ENCODE results near the gene TBC1D1.

Gene TBC1D1

GRCh38 chr4:38182334-38182998 is 291.6 kb downstream of the TBC1D1 start:
- DNase-seq (ENCODE audit: low read depth in 2 of 2, low spot score in 1 of 2): no peak

- no peak for DNase-seq (ENCODE audit: low read depth in 2 of 2, low spot score in 1 of 2)
Observed at GRCh38 chr4:38184404-38184803, 293.5 kb downstream of the TBC1D1 start.

- no peak for DNase-seq (ENCODE audit: low read depth in 2 of 2, low spot score in 1 of 2)
Observed at GRCh38 chr4:38185406-38186144, 294.7 kb downstream of the TBC1D1 start.

GRCh38 chr4:38188136-38188535 is 297.3 kb downstream of the TBC1D1 start:
- no peak for DNase-seq (ENCODE audit: low read depth in 2 of 2, low spot score in 1 of 2)

GRCh38 chr4:38188631-38189101 is 297.8 kb downstream of the TBC1D1 start:
- no peak for DNase-seq (ENCODE audit: low read depth in 2 of 2, low spot score in 1 of 2)

Measured in stimulated activated CD8-positive, alpha-beta memory T cell treated with anti-CD3 and anti-CD28 coated beads, Interleukin-4, amount 100 ng/mL, for 4 hours (primary cell).